GM23248 (cell line): ENCODE results near the gene TSTD2. TPM values are rescaled to one million over a fixed set of nuclear protein-coding genes. Genes with fewer than 3 reads are reported as not detected.

Experiments used
- DNase-seq: peaks from one replicate; pipeline ENCODE4 v3.0.0-alpha.2; 2015
- H2AFZ ChIP-seq: fragments of 200-600 bp; sonication (generic); 2 replicates; pipeline ENCODE4 v1.6.1; 2016; ENCODE audit warnings: antibody characterized with exemption
- H3F3A ChIP-seq: fragments of 200-600 bp; sonication (generic); 2 replicates; pipeline ENCODE4 v1.6.1; 2016; ENCODE audit warnings: mild to moderate bottlenecking, antibody characterized with exemption, mixed run types; ENCODE audit not compliant: insufficient read depth
- H3K27ac ChIP-seq: fragments of 200-600 bp; sonication (generic); 2 replicates; pipeline ENCODE4 v1.5.1; 2016; ENCODE audit warnings: mild to moderate bottlenecking
- H3K27me3 ChIP-seq: fragments of 200-600 bp; sonication (generic); replicated peaks from 2 replicates; pipeline ENCODE4 v1.6.1; 2016; ENCODE audit warnings: mild to moderate bottlenecking; ENCODE audit not compliant: insufficient read depth
- H3K36me3 ChIP-seq: fragments of 200-600 bp; sonication (generic); 2 replicates; pipeline ENCODE4 v1.6.1; 2016; ENCODE audit warnings: low read depth, mild to moderate bottlenecking
- H3K4me1 ChIP-seq: fragments of 200-600 bp; sonication (generic); 2 replicates; pipeline ENCODE4 v1.6.1; 2016; ENCODE audit warnings: mild to moderate bottlenecking; ENCODE audit not compliant: insufficient read depth
- H3K4me2 ChIP-seq: fragments of 200-600 bp; sonication (generic); one replicate; pipeline ENCODE4 v1.6.1; 2016; ENCODE audit warnings: mild to moderate bottlenecking; ENCODE audit not compliant: unreplicated experiment
- H3K4me3 ChIP-seq: fragments of 200-600 bp; sonication (generic); 2 replicates; pipeline ENCODE4 v1.5.1; 2016; ENCODE audit warnings: mild to moderate bottlenecking
- H3K79me2 ChIP-seq: fragments of 200-600 bp; sonication (generic); 2 replicates; pipeline ENCODE4 v1.6.1; 2016; ENCODE audit warnings: mild to moderate bottlenecking; ENCODE audit not compliant: insufficient read depth
- H3K9ac ChIP-seq: fragments of 200-600 bp; sonication (generic); 2 replicates; pipeline ENCODE4 v1.6.1; 2016; ENCODE audit warnings: mild to moderate bottlenecking
- H3K9me2 ChIP-seq: fragments of 200-600 bp; sonication (generic); 2 replicates; pipeline ENCODE4 v1.6.1; 2016; ENCODE audit warnings: mixed run types, mild to moderate bottlenecking, moderate library complexity; ENCODE audit not compliant: insufficient read depth
- H3K9me3 ChIP-seq: fragments of 200-600 bp; sonication (generic); one replicate; pipeline ENCODE4 v1.6.1; 2017; ENCODE audit warnings: low read depth
- H4K20me1 ChIP-seq: fragments of 200-600 bp; sonication (generic); 2 replicates; pipeline ENCODE4 v1.6.0; 2016; ENCODE audit not compliant: insufficient read depth
- EZH2 ChIP-seq: fragments of 200-600 bp; sonication (generic); IDR thresholded peaks from 2 replicates; pipeline ENCODE4 v1.6.1; 2018; ENCODE audit warnings: antibody characterized with exemption, mild to moderate bottlenecking; ENCODE audit not compliant: insufficient read depth, poor library complexity, severe bottlenecking
- EZH2phosphoT487 ChIP-seq: fragments of 200-600 bp; sonication (generic); IDR thresholded peaks from 2 replicates; pipeline ENCODE4 v1.6.1; 2018; ENCODE audit warnings: antibody characterized with exemption, moderate library complexity, mild to moderate bottlenecking, low read depth; ENCODE audit not compliant: insufficient read depth
- WGBS, 2 experiments: methylation state at CpG; one replicate each; pipeline ENCODE4 v1.1.6; 2015 to 2017; ENCODE audit warnings: low lambda C conversion rate in 2 of 2, low coverage in 1 of 2; ENCODE audit errors: missing lambda C conversion rate in 2 of 2; 5-methylcytosine and 5-hydroxymethylcytosine counted together
- in situ Hi-C: fragments of 300-500 bp; cut with MboI; formaldehyde crosslinking; loops from 2 replicates; pipeline ENCODE4 v1.15.0; 2020
- polyA plus RNA-seq: library from polyadenylated mRNA; unstranded; fragments of >200 nt; fragmentation: Nextera tagmentation; extraction: Ambion mirVana; gene quantifications from 2 replicates; pipeline ENCODE4 v1.2.1, GENCODE V29; 2016
- total RNA-seq: library from RNA; depleted of rRNA; stranded (reverse); fragments of >200 nt; shearing (Covaris generic); gene quantifications from 2 replicates; pipeline ENCODE4 v1.2.3, GENCODE V29; 2014; rRNA removed

The TSTD2 gene
- total RNA-seq = 13.9 and 14.4 TPM in 2 replicates
- polyA plus RNA-seq = 6.7 and 7.6 TPM in 2 replicates

DNA sequence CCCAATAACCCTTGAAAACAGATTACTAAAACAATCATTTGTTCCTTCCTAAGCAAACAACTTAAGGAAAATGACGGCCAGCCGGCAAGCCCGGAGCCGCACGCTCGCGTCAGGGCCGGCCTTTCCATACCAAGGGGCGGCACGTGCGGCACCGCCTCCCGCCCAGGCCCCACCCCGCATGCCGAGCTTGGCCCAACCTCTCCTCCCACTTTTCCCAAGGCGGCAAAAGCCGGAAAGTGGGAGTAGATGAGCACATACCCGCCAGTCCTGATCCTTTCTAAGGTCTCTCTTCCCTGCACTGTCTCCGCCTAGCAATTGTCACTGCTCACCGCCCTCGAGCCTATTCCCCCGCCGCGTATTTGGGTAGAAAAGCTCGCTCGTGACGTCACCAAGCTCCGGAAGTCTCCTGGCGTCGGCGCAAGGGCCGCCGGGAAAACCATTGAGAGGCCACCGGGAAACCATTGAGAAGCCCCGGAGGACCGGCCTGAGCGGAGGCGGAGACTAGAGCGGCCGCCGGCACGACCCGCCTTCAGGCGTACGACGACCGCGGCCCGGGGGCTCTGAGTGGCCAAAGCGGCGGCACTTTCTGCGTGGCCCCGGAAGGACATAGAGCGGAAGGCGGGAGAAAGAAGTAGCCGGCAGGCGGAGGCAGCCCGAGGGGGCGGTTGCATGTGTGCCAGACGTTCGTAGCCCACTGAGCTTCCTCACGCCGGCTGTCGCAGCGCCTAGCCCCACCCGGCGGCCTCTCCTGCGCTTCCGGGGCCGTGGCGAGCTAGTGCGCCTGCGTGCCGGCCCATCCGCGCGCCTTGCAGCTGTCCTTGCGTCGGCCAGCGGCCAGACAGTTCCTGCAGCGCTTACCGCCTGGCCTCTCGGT is at the start of gene TSTD2, which contains the start of gene NCBP1:
TSS of gene TSTD2 (minus strand) at position 384 of the 874 bp plus-strand sequence. CDS start 5,806 bp downstream, outside the sequence.
TSS of gene NCBP1 (plus strand) at position 837 of the 874 bp plus-strand sequence. CDS start 61 bp downstream, outside the sequence.
- H3K36me3 ChIP-seq = no peaks in the 10 kb centered on the region; the same call in 1 of the 2 replicates
- peak within 1 kb of the TSS; percentile 85 for H2AFZ ChIP-seq
- in situ Hi-C loops = no loop called here
- TF ChIP-seq EZH2phosphoT487 (no peak), EZH2 (no peak)
- peaks cover 83% of the 10 kb centered on the region for H3K79me2 ChIP-seq
- peaks cover 28% of the 10 kb centered on the region for H3F3A ChIP-seq
- H3K27me3 ChIP-seq = no peaks in the 10 kb centered on the region
- peak within 1 kb of the TSS; percentile 99 for H3K4me2 ChIP-seq
- 1% methylated on average over 72 to 83 of the region's 83 CpGs for whole genome bisulfite sequencing, 2 experiments
- H3K27ac ChIP-seq = peak within 1 kb of the TSS; percentile 98
- H3K9ac ChIP-seq = peak within 1 kb of the TSS; percentile 94
- no peaks in the 10 kb centered on the region for H3K9me3 ChIP-seq
- peak within 1 kb of the TSS; percentile 97 for H3K4me3 ChIP-seq
- no peaks in the 10 kb centered on the region for H3K9me2 ChIP-seq
- H3K4me1 ChIP-seq = peaks cover 36% of the 10 kb centered on the region
- DNase-seq = peak; percentile 100
- peaks cover under 1% of the 10 kb centered on the region; the same call in 1 of the 2 replicates for H4K20me1 ChIP-seq

DNA sequence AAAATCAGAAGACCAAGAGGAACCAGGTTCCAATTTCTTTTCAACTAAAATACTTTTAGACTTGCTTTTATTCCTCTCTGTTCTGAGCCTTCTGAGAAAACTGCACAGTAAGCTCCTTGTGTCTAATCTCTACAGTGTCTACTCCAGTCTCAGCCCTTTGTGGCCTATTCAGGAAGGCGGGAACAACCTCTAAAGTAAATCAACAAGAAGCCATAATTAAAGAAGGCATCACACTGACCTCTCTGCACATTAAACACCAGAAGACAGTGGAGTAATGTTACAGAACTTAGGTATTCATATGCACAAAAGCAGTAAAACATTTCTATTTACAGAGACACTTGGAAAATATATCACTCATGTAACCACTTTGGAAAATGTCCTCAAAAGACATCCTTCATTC is 49.1 kb upstream of the TSTD2 start:
- H3K4me2 ChIP-seq = no peak overlapping the region
- no peak for DNase-seq
- peaks cover 61% of the 10 kb centered on the region for H3K36me3 ChIP-seq
- WGBS, 2 experiments = 96 to 100% methylated on average over 1 of the region's 1 CpG
- no peaks in the 10 kb centered on the region; the same call in 1 of the 2 replicates for H3K79me2 ChIP-seq
- H3F3A ChIP-seq = peaks cover 17% of the 10 kb centered on the region
- H3K4me3 ChIP-seq = no peak overlapping the region
- in situ Hi-C loops = no loop called here
- H3K4me1 ChIP-seq = no peaks in the 10 kb centered on the region
- H3K27me3 ChIP-seq = no peaks in the 10 kb centered on the region
- TF ChIP-seq EZH2 = no peak
- TF ChIP-seq EZH2phosphoT487 = no peak
- H3K9ac ChIP-seq = no peak overlapping the region
- H2AFZ ChIP-seq = no peak overlapping the region
- H3K9me3 ChIP-seq = no peaks in the 10 kb centered on the region
- H3K27ac ChIP-seq = no peak overlapping the region
- H4K20me1 ChIP-seq = no peaks in the 10 kb centered on the region
- no peaks in the 10 kb centered on the region for H3K9me2 ChIP-seq

DNA sequence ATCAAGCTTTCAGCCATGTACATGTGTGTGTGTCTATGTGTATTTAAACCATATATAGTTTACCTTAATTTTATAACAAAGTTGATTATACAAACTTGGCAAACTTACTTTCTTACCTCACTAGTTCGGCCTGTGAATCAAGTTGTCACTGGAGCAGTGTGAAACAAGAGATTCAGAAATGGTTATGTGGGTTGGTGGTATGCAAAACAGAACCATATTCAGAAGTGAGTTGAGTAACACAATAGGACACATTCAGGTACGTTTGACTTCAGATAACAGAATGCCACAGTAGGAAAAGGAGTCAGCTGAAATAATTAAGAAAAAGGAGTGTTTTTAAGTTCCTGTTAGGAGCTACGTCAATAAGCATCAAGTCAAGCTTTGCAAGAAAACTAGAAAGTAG is 42.5 kb upstream of the TSTD2 start:
- H3K36me3 ChIP-seq = peaks cover 81% of the 10 kb centered on the region
- no peak for TF ChIP-seq EZH2phosphoT487
- TF ChIP-seq EZH2 = no peak
- H4K20me1 ChIP-seq = no peaks in the 10 kb centered on the region
- no peak overlapping the region for H3K9ac ChIP-seq
- peaks cover 24% of the 10 kb centered on the region for H3F3A ChIP-seq
- no peaks in the 10 kb centered on the region for H3K9me3 ChIP-seq
- H3K4me2 ChIP-seq = no peak overlapping the region
- in situ Hi-C loops = no loop called here
- no peaks in the 10 kb centered on the region for H3K27me3 ChIP-seq
- H3K79me2 ChIP-seq = peaks cover 4% of the 10 kb centered on the region; the same call in 1 of the 2 replicates
- WGBS, 2 experiments = 97% methylated on average over 3 of the region's 3 CpGs
- H3K27ac ChIP-seq = no peak overlapping the region
- no peak for DNase-seq
- no peaks in the 10 kb centered on the region for H3K9me2 ChIP-seq
- H3K4me3 ChIP-seq = no peak overlapping the region
- no peak overlapping the region for H2AFZ ChIP-seq
- H3K4me1 ChIP-seq = no peaks in the 10 kb centered on the region

DNA sequence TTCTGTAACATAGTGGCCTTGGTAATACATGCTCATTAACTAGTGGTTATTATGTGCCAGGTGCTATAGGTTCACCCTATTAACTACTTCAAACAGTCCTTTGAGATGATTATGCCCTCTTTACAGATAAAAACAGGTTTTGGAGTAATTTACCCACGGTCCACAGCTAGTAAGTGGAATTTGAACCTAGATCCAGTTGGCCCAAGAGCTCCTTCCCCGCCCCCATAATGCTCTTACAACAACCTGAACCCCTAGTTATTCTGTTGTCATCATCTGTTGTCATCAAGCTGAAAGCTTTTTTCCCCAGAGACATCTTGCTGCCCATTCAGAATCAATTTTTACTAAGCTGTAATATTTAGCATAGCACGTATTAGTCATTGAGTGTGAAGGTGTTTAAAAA is 40.8 kb upstream of the TSTD2 start:
- Histone ChIP-seq H3K9me2 (no peaks in the 10 kb centered on the region), H3K9ac (no peak overlapping the region), H4K20me1 (no peaks in the 10 kb centered on the region), H3K27me3 (no peaks in the 10 kb centered on the region), H3K4me3 (no peak overlapping the region), H3K36me3 (peaks cover 86% of the 10 kb centered on the region), H3K4me2 (no peak overlapping the region), H3K27ac (no peak overlapping the region), H3F3A (peaks cover 32% of the 10 kb centered on the region), H3K4me1 (no peaks in the 10 kb centered on the region), H3K9me3 (no peaks in the 10 kb centered on the region), H2AFZ (no peak overlapping the region), H3K79me2 (peaks cover 4% of the 10 kb centered on the region; the same call in 1 of the 2 replicates)
- in situ Hi-C loops = no loop called here
- no peak for TF ChIP-seq EZH2
- TF ChIP-seq EZH2phosphoT487 = no peak
- WGBS, 2 experiments = 93 to 96% methylated on average over 3 of the region's 3 CpGs
- DNase-seq = no peak
